NB4 (cell line): Measurements from ENCODE around the gene PITX2.

Experiments used
- MAX ChIP-seq: IDR thresholded peaks from 2 replicates; pipeline ENCODE4 v1.6.1; 2011; ENCODE audit warnings: low read depth, low read length
- POLR2A ChIP-seq: IDR thresholded peaks from 2 replicates; pipeline ENCODE4 v1.6.1; 2011; ENCODE audit warnings: mild to moderate bottlenecking; ENCODE audit not compliant: insufficient read length; ENCODE audit errors: extremely low read depth
- TF ChIP-seq, protein P1 (sequence below): IDR thresholded peaks from one replicate; pipeline ENCODE4 v1.5.1; 2012; ENCODE audit warnings: low read depth, low read length

GRCh38 chr4:110629214-110629754, 6.4 kb upstream of the PITX2 start:
- TF ChIP-seq POLR2A (no peak), MAX (no peak)
- TF ChIP-seq, protein P1, sequence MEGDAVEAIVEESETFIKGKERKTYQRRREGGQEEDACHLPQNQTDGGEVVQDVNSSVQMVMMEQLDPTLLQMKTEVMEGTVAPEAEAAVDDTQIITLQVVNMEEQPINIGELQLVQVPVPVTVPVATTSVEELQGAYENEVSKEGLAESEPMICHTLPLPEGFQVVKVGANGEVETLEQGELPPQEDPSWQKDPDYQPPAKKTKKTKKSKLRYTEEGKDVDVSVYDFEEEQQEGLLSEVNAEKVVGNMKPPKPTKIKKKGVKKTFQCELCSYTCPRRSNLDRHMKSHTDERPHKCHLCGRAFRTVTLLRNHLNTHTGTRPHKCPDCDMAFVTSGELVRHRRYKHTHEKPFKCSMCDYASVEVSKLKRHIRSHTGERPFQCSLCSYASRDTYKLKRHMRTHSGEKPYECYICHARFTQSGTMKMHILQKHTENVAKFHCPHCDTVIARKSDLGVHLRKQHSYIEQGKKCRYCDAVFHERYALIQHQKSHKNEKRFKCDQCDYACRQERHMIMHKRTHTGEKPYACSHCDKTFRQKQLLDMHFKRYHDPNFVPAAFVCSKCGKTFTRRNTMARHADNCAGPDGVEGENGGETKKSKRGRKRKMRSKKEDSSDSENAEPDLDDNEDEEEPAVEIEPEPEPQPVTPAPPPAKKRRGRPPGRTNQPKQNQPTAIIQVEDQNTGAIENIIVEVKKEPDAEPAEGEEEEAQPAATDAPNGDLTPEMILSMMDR = no peak
